Measurements from ENCODE around the gene PLEKHJ1. TPM values are rescaled to one million over a fixed set of nuclear protein-coding genes. Genes with fewer than 3 reads are reported as not detected.

PLEKHJ1 gene
- total and polyA plus RNA-seq, 9 of the 15 experiments (the other 6 are each of a cell fraction or from before 2014, with no cell fraction given): 1.5 to 188 (median 63.9) TPM

DNA sequence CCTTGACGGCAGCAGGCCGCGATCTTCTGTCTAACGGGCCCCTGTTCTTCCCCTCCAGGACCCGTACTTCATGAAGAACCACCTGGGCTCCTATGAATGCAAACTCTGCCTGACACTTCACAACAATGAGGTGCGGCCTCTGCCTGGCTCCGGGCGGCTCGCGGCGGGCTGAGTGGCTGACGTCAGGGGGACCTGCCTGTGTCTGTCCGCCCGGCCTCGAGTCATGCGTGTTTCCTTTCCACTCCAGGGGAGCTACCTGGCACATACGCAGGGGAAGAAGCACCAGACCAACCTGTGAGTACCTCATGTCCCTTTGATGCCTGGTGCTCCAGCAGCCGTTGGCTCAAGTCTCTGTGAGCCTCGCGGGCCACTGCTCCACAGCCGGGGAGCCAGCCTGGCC lies 8.4 kb upstream of the PLEKHJ1 start:
- ChIA-PET CTCF (ENCODE audit: low intra/inter-chr PET ratio) (no interaction called here), POLR2A (no interaction called here)
- Histone ChIP-seq H3K79me2 (ENCODE audit: control insufficient read depth, insufficient read depth, low read length) (peaks cover 48% of the 10 kb centered on the region), H3K36me3 (ENCODE audit: control insufficient read depth, insufficient read depth, low read length) (peaks cover 95% of the 10 kb centered on the region; the same call in 2 of the 3 replicates), H3K9me3 (replicated peaks; ENCODE audit: control insufficient read depth, insufficient read depth, low read depth, low read length) (no peaks in the 10 kb centered on the region), H3K9ac (ENCODE audit: insufficient read depth in 1 of 2, low read depth in 2 of 2, low read length in 2 of 2) (no peak overlapping the region), H3K4me2 (ENCODE audit: insufficient read depth, low read length) (no peak overlapping the region), H2AFZ (ENCODE audit: low read depth, low read length) (no peak overlapping the region), H3K4me1 (replicated peaks in 1 of 2; ENCODE audit: control insufficient read depth in 2 of 2, insufficient read depth in 2 of 2, low read length in 2 of 2) (peaks cover 16 to 78% of the 10 kb centered on the region in 2 experiments), H4K20me1 (replicated peaks; ENCODE audit: control insufficient read depth, insufficient read depth, low read length) (peaks cover 41% of the 10 kb centered on the region), H3K27me3 (ENCODE audit: control insufficient read depth in 2 of 2, insufficient read depth in 2 of 2, low read length in 2 of 2) (no peaks in the 10 kb centered on the region), H3K27ac (ENCODE audit: extremely low read depth, low read depth, low read length) (no peak overlapping the region), H3K4me3 (no peak overlapping the region), H3K9me1 (ENCODE audit: control insufficient read depth, insufficient read depth, low read length) (peaks cover 19% of the 10 kb centered on the region)
- ATAC-seq (no peak), FAIRE-seq (no peak), DNase-seq (ENCODE audit: extremely low read depth in 1 of 4, low spot score in 3 of 4) (no peak)
- 94% methylated on average over 11 of the region's 21 CpGs for WGBS (ENCODE audit: insufficient coverage, low coverage, missing lambda C conversion rate)
- BruUV-seq (replicated peaks): no TSS peak
- in situ Hi-C loops (cut with MboI) (no loop called here), intact Hi-C loops (cut with micrococcal nuclease) (no loop called here)
- TF ChIP-seq, protein P1, sequence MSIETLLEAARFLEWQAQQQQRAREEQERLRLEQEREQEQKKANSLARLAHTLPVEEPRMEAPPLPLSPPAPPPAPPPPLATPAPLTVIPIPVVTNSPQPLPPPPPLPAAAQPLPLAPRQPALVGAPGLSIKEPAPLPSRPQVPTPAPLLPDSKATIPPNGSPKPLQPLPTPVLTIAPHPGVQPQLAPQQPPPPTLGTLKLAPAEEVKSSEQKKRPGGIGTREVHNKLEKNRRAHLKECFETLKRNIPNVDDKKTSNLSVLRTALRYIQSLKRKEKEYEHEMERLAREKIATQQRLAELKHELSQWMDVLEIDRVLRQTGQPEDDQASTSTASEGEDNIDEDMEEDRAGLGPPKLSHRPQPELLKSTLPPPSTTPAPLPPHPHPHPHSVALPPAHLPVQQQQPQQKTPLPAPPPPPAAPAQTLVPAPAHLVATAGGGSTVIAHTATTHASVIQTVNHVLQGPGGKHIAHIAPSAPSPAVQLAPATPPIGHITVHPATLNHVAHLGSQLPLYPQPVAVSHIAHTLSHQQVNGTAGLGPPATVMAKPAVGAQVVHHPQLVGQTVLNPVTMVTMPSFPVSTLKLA (conservative IDR thresholded peaks at IDR 0.05): no peak
- 0 out of 2 replicates have a peak, but pooled peaks have one; percentile 1 for TF ChIP-seq RBFOX2 (IDR thresholded peaks at IDR 0.05; ENCODE audit: low read depth, low read length)
- TF ChIP-seq, protein P2, sequence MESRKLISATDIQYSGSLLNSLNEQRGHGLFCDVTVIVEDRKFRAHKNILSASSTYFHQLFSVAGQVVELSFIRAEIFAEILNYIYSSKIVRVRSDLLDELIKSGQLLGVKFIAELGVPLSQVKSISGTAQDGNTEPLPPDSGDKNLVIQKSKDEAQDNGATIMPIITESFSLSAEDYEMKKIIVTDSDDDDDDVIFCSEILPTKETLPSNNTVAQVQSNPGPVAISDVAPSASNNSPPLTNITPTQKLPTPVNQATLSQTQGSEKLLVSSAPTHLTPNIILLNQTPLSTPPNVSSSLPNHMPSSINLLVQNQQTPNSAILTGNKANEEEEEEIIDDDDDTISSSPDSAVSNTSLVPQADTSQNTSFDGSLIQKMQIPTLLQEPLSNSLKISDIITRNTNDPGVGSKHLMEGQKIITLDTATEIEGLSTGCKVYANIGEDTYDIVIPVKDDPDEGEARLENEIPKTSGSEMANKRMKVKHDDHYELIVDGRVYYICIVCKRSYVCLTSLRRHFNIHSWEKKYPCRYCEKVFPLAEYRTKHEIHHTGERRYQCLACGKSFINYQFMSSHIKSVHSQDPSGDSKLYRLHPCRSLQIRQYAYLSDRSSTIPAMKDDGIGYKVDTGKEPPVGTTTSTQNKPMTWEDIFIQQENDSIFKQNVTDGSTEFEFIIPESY (CRISPR knock-in tag; IDR thresholded peaks at IDR 0.05): 0 out of 2 replicates have a peak, but pooled peaks have one; percentile 27

All from K562 (cell line).